Astrocyte of the spinal cord (primary cell): ENCODE measurements around the gene ANP32E.

ENCODE experiments used
- DNase-seq: peaks from one replicate; pipeline ENCODE4 v3.0.0; 2011; ENCODE audit warnings: low read depth, low spot score
- H3K4me3 ChIP-seq: 2 replicates; pipeline ENCODE4 v1.5.1; 2011; ENCODE audit warnings: low read depth, mild to moderate bottlenecking, low read length, moderate library complexity
- CTCF ChIP-seq: IDR thresholded peaks from 2 replicates; pipeline ENCODE4 v1.5.1; 2012; ENCODE audit warnings: low read depth, mild to moderate bottlenecking, low read length, inconsistent platforms
- in situ Hi-C: cut with HindIII; loops from 2 replicates; pipeline ENCODE4 v1.10.0; 2017; ENCODE audit warnings: low sequenced_read_pairs

ANP32E gene

GRCh38 chr1:150273311-150273710 is 37.4 kb upstream of the ANP32E start:
- no peak for TF ChIP-seq CTCF
- in situ Hi-C loops, result no loop called here
- H3K4me3 ChIP-seq, result peak overlapping the region; percentile 52
- DNase-seq, result peak; percentile 15

GRCh38 chr1:150271291-150271959 is 35.5 kb upstream of the ANP32E start:
- TF ChIP-seq CTCF, result no peak
- in situ Hi-C loops, result no loop called here

GRCh38 chr1:150269451-150269850 is 33.5 kb upstream of the ANP32E start:
- in situ Hi-C loops, result no loop called here
- no peak for TF ChIP-seq CTCF
- no peak for DNase-seq
- H3K4me3 ChIP-seq, result peak overlapping the region; percentile 97

More at GRCh38 chr1:150271291-150271959, 35.5 kb upstream of the ANP32E start:
- no peak for DNase-seq
- H3K4me3 ChIP-seq, result no peak overlapping the region

- peak within 1 kb of the TSS; percentile 97 for H3K4me3 ChIP-seq
- in situ Hi-C loops, result no loop called here
- TF ChIP-seq CTCF, result no peak
Measured at GRCh38 chr1:150268705-150269403, 32.9 kb upstream of the ANP32E start, which contains the start of gene APH1A. Gene APH1A (minus strand): TSS chr1:150269016. CDS start chr1:150268810, 206 bp downstream.

GRCh38 chr1:150268340-150268704 is 32.4 kb upstream of the ANP32E start:
- H3K4me3 ChIP-seq, result peak overlapping the region; percentile 97
- in situ Hi-C loops, result no loop called here
- DNase-seq, result no peak
- TF ChIP-seq CTCF, result no peak

More at GRCh38 chr1:150268705-150269403, 32.9 kb upstream of the ANP32E start, which contains the start of gene APH1A:
- DNase-seq, result peak; percentile 98

- peak overlapping the region; percentile 97 for H3K4me3 ChIP-seq
- in situ Hi-C loops, result no loop called here
- no peak for TF ChIP-seq CTCF
Measured at GRCh38 chr1:150267896-150268295, 32.0 kb upstream of the ANP32E start.

More at GRCh38 chr1:150267896-150268295, 32.0 kb upstream of the ANP32E start:
- DNase-seq, result no peak
